ENCODE measurements around the gene TPM1. TPM values are rescaled to one million over a fixed set of nuclear protein-coding genes. Genes with fewer than 3 reads are reported as not detected.

TPM1 gene
- total RNA-seq, 1 experiment from 2014 or later: 22.5 TPM

- Histone ChIP-seq H3K27me3 (ENCODE audit: insufficient read depth, low read length) (no peaks in the 10 kb centered on the region), H3K79me2 (ENCODE audit: insufficient read depth, low read length) (no peaks in the 10 kb centered on the region), H3K9me2 (ENCODE audit: insufficient read depth) (no peaks in the 10 kb centered on the region), H3K9ac (ENCODE audit: low read length) (no peak overlapping the region), H3K27ac (ENCODE audit: low read depth, low read length) (no peak overlapping the region), H3K9me3 (ENCODE audit: control insufficient read depth in 1 of 2, insufficient read depth in 1 of 2, low read depth in 1 of 2, low read length in 2 of 2) (no peaks in the 10 kb centered on the region), H3K4me2 (ENCODE audit: low read length) (no peak overlapping the region), H2AFZ (ENCODE audit: low read depth, low read length, poor library complexity, severe bottlenecking) (no peak overlapping the region), H3K4me3 (replicated peaks in 1 of 2; ENCODE audit: low read depth in 1 of 2, low read length in 2 of 2) (no peak overlapping the region), H3K4me1 (ENCODE audit: control insufficient read depth in 1 of 2, insufficient read depth in 2 of 2, low read length in 2 of 2) (peaks cover 13 to 17% of the 10 kb centered on the region in 2 experiments), H4K20me1 (ENCODE audit: insufficient read depth) (no peaks in the 10 kb centered on the region), H3K36me3 (ENCODE audit: control insufficient read depth in 1 of 2, insufficient read depth in 2 of 2, low read length in 2 of 2) (no peaks in the 10 kb centered on the region)
- ChIA-PET CTCF (no interaction called here), RAD21 (ENCODE audit: low non-redundant PET in 1 of 2, low total read pairs in 2 of 2, uncharacterized antibody in 2 of 2, unreplicated experiment in 2 of 2) (no interaction called here), POLR2A (no interaction called here)
- TF ChIP-seq CEBPB (IDR thresholded peaks at IDR 0.05; ENCODE audit: low read depth) (no peak), SRF (IDR thresholded peaks at IDR 0.05; ENCODE audit: low read depth) (no peak), JUND (IDR thresholded peaks at IDR 0.05) (no peak), CBX3 (IDR thresholded peaks at IDR 0.05; ENCODE audit: low read depth) (no peak)
- DNase-seq (ENCODE audit: low read depth, low spot score): no peak
- intact Hi-C loops (cut with micrococcal nuclease): no loop called here
- ATAC-seq: no peak
- BruUV-seq (replicated peaks): no TSS peak
Observed at GRCh38 chr15:63010386-63010785, 32.2 kb upstream of the TPM1 start.

- ATAC-seq (no peak), DNase-seq (ENCODE audit: low read depth, low spot score) (no peak)
- intact Hi-C loops (cut with micrococcal nuclease): no loop called here
- H3K79me2 ChIP-seq (ENCODE audit: insufficient read depth, low read length): no peaks in the 10 kb centered on the region
- H3K27ac ChIP-seq (ENCODE audit: low read depth, low read length): no peak overlapping the region
- H3K27me3 ChIP-seq (ENCODE audit: insufficient read depth, low read length): no peaks in the 10 kb centered on the region
- TF ChIP-seq YY1 (IDR thresholded peaks at IDR 0.05; ENCODE audit: extremely low read depth, insufficient replicate concordance, low read depth, low read length) (no peak), SIN3A (IDR thresholded peaks at IDR 0.05; ENCODE audit: low read depth) (no peak), EZH2phosphoT487 (IDR thresholded peaks at IDR 0.05; ENCODE audit: borderline replicate concordance) (no peak)
- no peaks in the 10 kb centered on the region for H4K20me1 ChIP-seq (ENCODE audit: insufficient read depth)
- ChIA-PET CTCF (no interaction called here), RAD21 (ENCODE audit: low non-redundant PET in 1 of 2, low total read pairs in 2 of 2, uncharacterized antibody in 2 of 2, unreplicated experiment in 2 of 2) (no interaction called here), POLR2A (no interaction called here)
- H3K4me3 ChIP-seq (replicated peaks in 1 of 2; ENCODE audit: low read depth in 1 of 2, low read length in 2 of 2): no peak overlapping the region
- H2AFZ ChIP-seq (ENCODE audit: low read depth, low read length, poor library complexity, severe bottlenecking): no peak overlapping the region
- no peaks in the 10 kb centered on the region for H3K9me3 ChIP-seq (ENCODE audit: control insufficient read depth in 1 of 2, insufficient read depth in 1 of 2, low read depth in 1 of 2, low read length in 2 of 2)
- BruUV-seq (replicated peaks): no TSS peak
- H3K4me1 ChIP-seq (ENCODE audit: control insufficient read depth in 1 of 2, insufficient read depth in 2 of 2, low read length in 2 of 2): peaks cover 20 to 25% of the 10 kb centered on the region in 2 experiments
- no peaks in the 10 kb centered on the region for H3K9me2 ChIP-seq (ENCODE audit: insufficient read depth)
- no peak overlapping the region for H3K4me2 ChIP-seq (ENCODE audit: low read length)
- no peak overlapping the region for H3K9ac ChIP-seq (ENCODE audit: low read length)
- no peaks in the 10 kb centered on the region for H3K36me3 ChIP-seq (ENCODE audit: control insufficient read depth in 1 of 2, insufficient read depth in 2 of 2, low read length in 2 of 2)
Observed at GRCh38 chr15:63010920-63011693, 31.4 kb upstream of the TPM1 start.

Measured in HCT116 (cell line).